Heart left ventricle (tissue), 13 donors: ENCODE measurements around the gene THEM5.

Experiments
- CTCF ChIP-seq, 12 donors: fragments of 200-600 bp; sonication (generic) in 4 of 12; IDR thresholded peaks; one replicate each; pipeline versions ENCODE4 v1.5.0 to v1.8.0; 2018 to 2022; ENCODE audit warnings: antibody characterized with exemption in 12 of 12, mild to moderate bottlenecking in 5 of 12
- POLR2A ChIP-seq, 2 donors: fragments of 450-650 bp; IDR thresholded peaks; one replicate each; pipeline ENCODE4 v1.6.1; 2017; ENCODE audit warnings: antibody characterized with exemption in 2 of 2, mild to moderate bottlenecking in 2 of 2, moderate library complexity in 2 of 2
- donor health status: ischemic (EF 13 %, LVEDD 7.1; RV severe dilation, severe dysfunction).
- donor health status: DM: no; HTN: yes; CAD: no.
- donor health status: DM: no; HTN: no; CAD: no.
- donor health status: ischemic (EF 25% LVEDD 6.9; RV normal size, moderate dysfunction).
- donor health status: ischemic (EF 25% LVEDD 5.7; RV mildly dilated, moderate dysfunction).
- donor health status: ischemic (EF 35%, LVEDD 5.7; RV mildly dilated, moderate dysfunction).
- donor health status: nonischemic (EF 11% LVEDD 7.7; RV severe dilation, severe dysfunction).
- donor health status: DM: yes; HTN: yes; CAD: no.
- donor health status: PGD.
- donor health status: ischemic (EF 29% LVEDD 5.4; RV normal size, mild dysfunction).
- donor health status: nonischemic (EF 23%, LVEDD 6.1; RV moderate dilation, normal function).

GRCh38 chr1:151822404-151822803 is 31.1 kb downstream of the THEM5 start:
- TF ChIP-seq CTCF (IDR thresholded peaks at IDR 0.05) (no peak), POLR2A (IDR thresholded peaks at IDR 0.05) (no peak)
